ENCODE measurements around the gene ZNF354B. TPM values are rescaled to one million over a fixed set of nuclear protein-coding genes. Genes with fewer than 3 reads are reported as not detected.

The ZNF354B gene
- total and polyA plus RNA-seq, 2 experiments from 2014 or later = 3.4 to 4.9 TPM

DNA sequence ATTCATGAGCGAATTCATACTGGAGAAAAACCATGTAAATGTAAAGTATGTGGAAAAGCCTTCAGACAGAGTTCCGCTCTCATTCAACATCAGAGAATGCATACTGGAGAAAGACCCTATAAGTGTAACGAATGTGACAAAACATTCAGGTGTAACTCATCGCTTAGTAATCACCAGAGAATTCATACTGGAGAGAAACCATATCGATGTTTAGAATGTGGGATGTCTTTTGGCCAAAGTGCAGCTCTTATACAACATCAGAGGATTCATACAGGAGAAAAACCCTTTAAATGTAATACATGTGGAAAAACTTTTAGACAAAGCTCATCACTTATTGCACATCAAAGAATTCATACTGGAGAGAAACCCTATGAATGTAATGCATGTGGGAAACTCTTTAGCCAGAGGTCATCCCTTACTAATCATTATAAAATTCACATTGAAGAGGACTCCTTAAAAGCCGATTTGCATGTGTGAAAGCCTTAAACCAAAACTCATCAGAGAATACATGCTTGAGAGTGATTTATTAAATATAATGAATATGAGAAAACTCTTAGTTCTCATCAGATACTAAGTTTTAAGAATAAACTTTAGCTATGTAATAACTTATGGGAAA is 24.2 kb downstream of the ZNF354B start:
- no peaks in the 10 kb centered on the region for H3K27me3 ChIP-seq (replicated peaks; ENCODE audit: insufficient read depth)
- H2AFZ ChIP-seq = no peak overlapping the region
- H3K36me3 ChIP-seq (ENCODE audit: low read depth) = peaks cover 92% of the 10 kb centered on the region
- no peak overlapping the region for H3K4me2 ChIP-seq (ENCODE audit: unreplicated experiment)
- H3K4me1 ChIP-seq (ENCODE audit: insufficient read depth) = no peaks in the 10 kb centered on the region
- H3K79me2 ChIP-seq (ENCODE audit: insufficient read depth) = no peaks in the 10 kb centered on the region
- no peak for TF ChIP-seq EZH2 (IDR thresholded peaks at IDR 0.05; ENCODE audit: insufficient read depth, poor library complexity, severe bottlenecking)
- TF ChIP-seq EZH2phosphoT487 (IDR thresholded peaks at IDR 0.05; ENCODE audit: insufficient read depth, low read depth) = no peak
- peak overlapping the region; percentile 8; the same call in 1 of the 2 replicates for H3K4me3 ChIP-seq
- H3K9ac ChIP-seq = no peak overlapping the region
- H3K9me2 ChIP-seq (ENCODE audit: insufficient read depth) = no peaks in the 10 kb centered on the region
- WGBS, 2 experiments (ENCODE audit: low coverage in 1 of 2, low lambda C conversion rate in 2 of 2, missing lambda C conversion rate in 2 of 2) = 96 to 100% methylated on average over 6 of the region's 6 CpGs
- DNase-seq = no peak
- H3K27ac ChIP-seq = no peak overlapping the region
- in situ Hi-C loops (cut with MboI) = no loop called here
- H3F3A ChIP-seq (ENCODE audit: insufficient read depth) = no peaks in the 10 kb centered on the region
- no peaks in the 10 kb centered on the region for H4K20me1 ChIP-seq (ENCODE audit: insufficient read depth)
- peaks cover 27% of the 10 kb centered on the region for H3K9me3 ChIP-seq (ENCODE audit: low read depth)

GRCh38 chr5:178895615-178896571 is 36.1 kb downstream of the ZNF354B start, which contains the start of gene ZFP2:
ZFP2 (plus strand) TSS chr5:178895913; CDS start chr5:178931314, 35,401 bp downstream.
- WGBS, 2 experiments (ENCODE audit: low coverage in 1 of 2, low lambda C conversion rate in 2 of 2, missing lambda C conversion rate in 2 of 2) = 3% methylated on average over 62 to 65 of the region's 79 CpGs
- no peak within 1 kb of the TSS for H3K27ac ChIP-seq
- peak; percentile 76 for DNase-seq

GRCh38 chr5:178899289-178899688 is 39.5 kb downstream of the ZNF354B start:
- Histone ChIP-seq H3K4me1 (ENCODE audit: insufficient read depth) (no peaks in the 10 kb centered on the region), H4K20me1 (ENCODE audit: insufficient read depth) (no peaks in the 10 kb centered on the region), H3K79me2 (ENCODE audit: insufficient read depth) (no peaks in the 10 kb centered on the region), H3K9me3 (ENCODE audit: low read depth) (peaks cover 4% of the 10 kb centered on the region), H3K27ac (no peak overlapping the region), H3K9me2 (ENCODE audit: insufficient read depth) (no peaks in the 10 kb centered on the region), H3K4me2 (ENCODE audit: unreplicated experiment) (no peak overlapping the region), H2AFZ (no peak overlapping the region), H3K4me3 (no peak overlapping the region), H3K27me3 (replicated peaks; ENCODE audit: insufficient read depth) (no peaks in the 10 kb centered on the region), H3F3A (ENCODE audit: insufficient read depth) (0 out of 2 replicates have a peak, but pooled peaks cover 4% of the 10 kb centered on the region), H3K9ac (no peak overlapping the region), H3K36me3 (ENCODE audit: low read depth) (no peaks in the 10 kb centered on the region)
- DNase-seq = peak; percentile 3
- TF ChIP-seq EZH2phosphoT487 (IDR thresholded peaks at IDR 0.05; ENCODE audit: insufficient read depth, low read depth) = no peak
- no peak for TF ChIP-seq EZH2 (IDR thresholded peaks at IDR 0.05; ENCODE audit: insufficient read depth, poor library complexity, severe bottlenecking)
- in situ Hi-C loops (cut with MboI) = no loop called here
- WGBS, 2 experiments (ENCODE audit: low coverage in 1 of 2, low lambda C conversion rate in 2 of 2, missing lambda C conversion rate in 2 of 2) = 90 to 91% methylated on average over 5 of the region's 5 CpGs

More at GRCh38 chr5:178895615-178896571, 36.1 kb downstream of the ZNF354B start, which contains the start of gene ZFP2:
- H3K4me2 ChIP-seq (ENCODE audit: unreplicated experiment) = peak within 1 kb of the TSS; percentile 79
- no peaks in the 10 kb centered on the region for H3K36me3 ChIP-seq (ENCODE audit: low read depth)
- H3K9me3 ChIP-seq (ENCODE audit: low read depth) = no peaks in the 10 kb centered on the region
- no peaks in the 10 kb centered on the region for H3K9me2 ChIP-seq (ENCODE audit: insufficient read depth)
- H3K4me1 ChIP-seq (ENCODE audit: insufficient read depth) = no peaks in the 10 kb centered on the region
- no peaks in the 10 kb centered on the region for H3K79me2 ChIP-seq (ENCODE audit: insufficient read depth)
- H3K4me3 ChIP-seq = peak within 1 kb of the TSS; percentile 78
- H3K27me3 ChIP-seq (replicated peaks; ENCODE audit: insufficient read depth) = no peaks in the 10 kb centered on the region
- peak within 1 kb of the TSS; percentile 91 for H2AFZ ChIP-seq
- no peaks in the 10 kb centered on the region for H3F3A ChIP-seq (ENCODE audit: insufficient read depth)
- H4K20me1 ChIP-seq (ENCODE audit: insufficient read depth) = no peaks in the 10 kb centered on the region
- no peak for TF ChIP-seq EZH2 (IDR thresholded peaks at IDR 0.05; ENCODE audit: insufficient read depth, poor library complexity, severe bottlenecking)
- no peak for TF ChIP-seq EZH2phosphoT487 (IDR thresholded peaks at IDR 0.05; ENCODE audit: insufficient read depth, low read depth)
- in situ Hi-C loops (cut with MboI) = no loop called here
- peak within 1 kb of the TSS; percentile 69 for H3K9ac ChIP-seq

- peaks cover 4% of the 10 kb centered on the region for H3K9me3 ChIP-seq (ENCODE audit: low read depth)
- WGBS, 2 experiments (ENCODE audit: low coverage in 1 of 2, low lambda C conversion rate in 2 of 2, missing lambda C conversion rate in 2 of 2) = 51 to 62% methylated on average over 3 of the region's 3 CpGs
- H3K9ac ChIP-seq = no peak overlapping the region
- no peak overlapping the region for H2AFZ ChIP-seq
- H3K4me3 ChIP-seq = no peak overlapping the region
- H3K4me1 ChIP-seq (ENCODE audit: insufficient read depth) = no peaks in the 10 kb centered on the region
- H3K4me2 ChIP-seq (ENCODE audit: unreplicated experiment) = no peak overlapping the region
- no peaks in the 10 kb centered on the region for H3K27me3 ChIP-seq (replicated peaks; ENCODE audit: insufficient read depth)
- no peaks in the 10 kb centered on the region for H3K79me2 ChIP-seq (ENCODE audit: insufficient read depth)
- in situ Hi-C loops (cut with MboI) = no loop called here
- no peak for TF ChIP-seq EZH2phosphoT487 (IDR thresholded peaks at IDR 0.05; ENCODE audit: insufficient read depth, low read depth)
- no peak for TF ChIP-seq EZH2 (IDR thresholded peaks at IDR 0.05; ENCODE audit: insufficient read depth, poor library complexity, severe bottlenecking)
- H4K20me1 ChIP-seq (ENCODE audit: insufficient read depth) = no peaks in the 10 kb centered on the region
- H3F3A ChIP-seq (ENCODE audit: insufficient read depth) = 0 out of 2 replicates have a peak, but pooled peaks cover 4% of the 10 kb centered on the region
- H3K27ac ChIP-seq = no peak overlapping the region
- DNase-seq = peak; percentile 31
- no peaks in the 10 kb centered on the region for H3K36me3 ChIP-seq (ENCODE audit: low read depth)
- H3K9me2 ChIP-seq (ENCODE audit: insufficient read depth) = no peaks in the 10 kb centered on the region
Measured at GRCh38 chr5:178902849-178903248, 43.1 kb downstream of the ZNF354B start.
